GM10266 (cell line): ENCODE results near the gene ZNF385A.

ENCODE experiments used
- DNase-seq: peaks from one replicate; pipeline ENCODE4 v3.0.0; 2012; ENCODE audit errors: extremely low spot score
- TF ChIP-seq, protein P1 (sequence below): IDR thresholded peaks from 2 replicates; pipeline ENCODE4 v1.5.1; 2012; ENCODE audit warnings: mild to moderate bottlenecking, low read depth; ENCODE audit not compliant: control insufficient read depth, insufficient read depth; ENCODE audit errors: missing control alignments

The ZNF385A gene

DNA sequence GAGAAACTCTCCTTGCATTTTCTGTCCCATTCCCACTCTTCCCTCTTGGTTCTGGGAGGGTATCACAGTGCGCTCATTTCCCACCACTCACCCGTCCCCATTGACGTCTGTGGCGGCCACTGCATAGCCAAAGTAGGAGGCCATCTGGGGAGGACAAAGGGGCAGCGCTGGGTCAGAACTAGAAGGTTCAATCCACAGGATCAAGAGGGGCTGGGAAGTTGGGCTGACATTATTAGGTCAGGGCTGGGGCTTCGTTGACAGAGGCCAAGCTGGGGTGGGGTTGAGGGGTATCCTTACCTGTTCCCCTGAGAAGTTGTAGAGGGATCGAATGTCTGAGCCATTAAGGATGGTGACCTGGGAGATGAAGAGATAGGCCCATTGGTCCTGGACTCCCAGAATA lies 21.0 kb upstream of the ZNF385A start:
- no peak for DNase-seq
- TF ChIP-seq, protein P1, sequence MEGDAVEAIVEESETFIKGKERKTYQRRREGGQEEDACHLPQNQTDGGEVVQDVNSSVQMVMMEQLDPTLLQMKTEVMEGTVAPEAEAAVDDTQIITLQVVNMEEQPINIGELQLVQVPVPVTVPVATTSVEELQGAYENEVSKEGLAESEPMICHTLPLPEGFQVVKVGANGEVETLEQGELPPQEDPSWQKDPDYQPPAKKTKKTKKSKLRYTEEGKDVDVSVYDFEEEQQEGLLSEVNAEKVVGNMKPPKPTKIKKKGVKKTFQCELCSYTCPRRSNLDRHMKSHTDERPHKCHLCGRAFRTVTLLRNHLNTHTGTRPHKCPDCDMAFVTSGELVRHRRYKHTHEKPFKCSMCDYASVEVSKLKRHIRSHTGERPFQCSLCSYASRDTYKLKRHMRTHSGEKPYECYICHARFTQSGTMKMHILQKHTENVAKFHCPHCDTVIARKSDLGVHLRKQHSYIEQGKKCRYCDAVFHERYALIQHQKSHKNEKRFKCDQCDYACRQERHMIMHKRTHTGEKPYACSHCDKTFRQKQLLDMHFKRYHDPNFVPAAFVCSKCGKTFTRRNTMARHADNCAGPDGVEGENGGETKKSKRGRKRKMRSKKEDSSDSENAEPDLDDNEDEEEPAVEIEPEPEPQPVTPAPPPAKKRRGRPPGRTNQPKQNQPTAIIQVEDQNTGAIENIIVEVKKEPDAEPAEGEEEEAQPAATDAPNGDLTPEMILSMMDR: no peak

DNA sequence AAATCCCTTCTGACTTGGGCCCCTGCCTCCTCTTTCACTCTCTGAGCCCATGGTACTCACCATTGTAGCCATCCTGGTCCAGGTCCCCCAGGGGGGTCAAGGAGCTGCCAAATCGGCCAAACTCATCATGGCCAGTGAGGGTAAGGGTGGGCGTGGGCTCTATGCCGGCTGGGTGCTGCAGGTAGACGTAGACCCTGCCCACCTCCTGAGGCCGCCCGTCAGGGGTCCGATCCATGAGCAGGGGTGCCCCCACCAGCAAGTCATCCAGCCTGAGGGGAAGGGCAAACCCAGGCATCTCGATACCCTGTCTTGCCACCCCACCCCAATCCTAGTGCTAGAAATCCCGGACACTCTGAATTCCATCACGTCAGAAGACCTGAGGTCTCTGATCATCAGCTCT lies 20.6 kb upstream of the ZNF385A start:
- DNase-seq: no peak
- TF ChIP-seq, protein P1: no peak

DNA sequence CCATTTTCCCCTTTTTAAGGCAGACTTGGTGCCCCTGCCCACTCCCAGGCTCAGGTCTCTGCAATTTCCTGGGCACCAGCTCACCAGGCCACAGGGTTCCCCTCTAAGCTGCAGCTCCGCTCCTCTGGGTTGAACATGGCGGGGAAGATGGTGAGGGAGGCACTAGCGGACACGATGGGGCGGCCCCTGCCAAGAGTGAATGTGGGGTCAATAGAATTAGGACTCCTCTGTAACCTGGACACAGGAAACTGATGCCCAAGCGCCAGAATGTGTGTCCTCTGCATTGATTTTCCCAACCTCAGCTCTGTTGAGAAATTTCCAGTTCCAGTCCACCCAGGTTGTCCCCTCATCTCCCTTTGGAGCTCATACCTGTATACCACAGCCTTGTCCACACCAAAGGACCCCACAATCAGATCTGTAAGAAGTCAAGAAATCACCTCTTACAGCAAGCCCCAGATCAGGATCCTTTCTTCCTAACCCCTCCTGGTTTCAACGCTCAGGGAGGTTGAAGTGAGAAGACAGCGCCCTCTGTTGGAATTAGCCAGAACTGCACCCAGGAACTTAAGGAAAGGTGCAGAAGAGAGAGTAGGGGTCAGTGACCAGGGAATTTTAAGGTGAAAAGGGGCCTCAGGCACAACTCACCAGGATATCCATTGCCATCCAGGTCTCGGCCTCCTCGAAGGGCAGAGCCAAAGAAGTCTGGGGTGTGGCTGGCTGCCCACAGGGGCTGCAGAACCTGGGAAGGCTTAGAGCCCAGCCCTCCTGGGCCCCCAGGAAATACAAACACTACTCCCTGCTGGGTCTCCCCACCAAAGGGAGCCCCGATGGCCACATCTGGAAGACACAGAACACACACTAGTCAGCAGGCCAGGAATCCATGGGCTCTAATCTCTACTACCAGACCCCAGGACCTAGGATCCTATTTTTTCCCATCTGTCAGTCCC lies 19.8 kb upstream of the ZNF385A start:
- TF ChIP-seq, protein P1: peak; percentile 93
- no peak for DNase-seq

DNA sequence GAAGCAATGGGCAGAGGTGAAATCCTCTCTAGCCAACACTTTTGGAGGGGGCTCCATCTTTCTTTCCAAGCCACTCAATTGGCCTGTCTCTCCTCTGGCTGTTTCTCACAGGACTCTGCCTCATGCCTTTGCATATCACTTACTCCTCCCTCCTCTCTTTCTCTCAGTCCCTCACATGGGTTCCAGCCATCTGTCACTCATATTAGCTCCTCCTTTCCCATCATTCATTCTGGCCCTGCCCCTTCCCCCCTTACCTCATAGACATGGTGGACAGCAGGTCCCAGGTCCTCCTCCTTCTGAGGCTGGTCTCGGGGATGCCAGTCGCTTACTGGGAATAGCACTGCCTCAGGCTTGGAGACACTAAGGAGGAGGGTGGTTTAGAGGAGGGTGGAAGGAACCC lies 16.6 kb upstream of the ZNF385A start:
- DNase-seq: no peak

DNA sequence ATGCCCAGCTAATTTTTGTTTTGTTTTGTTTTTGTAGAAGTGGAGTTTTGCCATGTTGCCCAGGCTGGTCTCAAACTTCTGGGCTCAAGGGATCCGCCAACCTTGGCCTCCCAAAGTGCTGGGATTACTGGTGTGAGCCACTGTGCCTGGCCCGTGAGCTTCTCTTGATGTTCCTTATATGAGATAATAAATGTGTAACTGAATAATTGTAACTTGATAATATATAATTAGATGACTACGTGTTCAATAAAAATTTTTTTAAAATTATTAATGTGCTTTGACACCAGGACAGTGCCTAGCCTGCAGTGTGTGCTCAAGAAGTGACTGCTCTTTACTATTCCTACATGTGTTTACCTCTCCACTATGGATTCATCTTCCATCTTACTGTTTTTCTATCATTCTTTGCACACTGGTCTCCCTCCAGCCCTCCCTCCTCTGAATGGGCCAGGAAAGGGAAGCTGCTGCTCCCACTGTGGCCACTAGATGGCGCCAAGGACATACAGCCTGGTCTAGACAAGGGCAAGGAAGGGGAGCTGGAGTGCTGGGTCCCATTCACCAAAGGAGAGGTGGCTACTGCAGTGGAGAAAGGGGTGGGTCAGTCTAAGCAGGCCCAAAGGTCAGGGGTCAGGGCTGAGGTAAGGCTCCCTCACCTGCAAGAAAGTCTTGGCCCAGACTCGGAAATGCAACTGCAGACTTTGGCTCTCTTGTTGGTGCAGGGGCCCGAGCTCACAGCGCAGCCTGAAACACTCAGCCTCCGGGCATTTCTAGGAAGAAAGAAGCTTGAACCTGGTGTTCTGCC lies 14.7 kb upstream of the ZNF385A start:
- DNase-seq: peak; percentile 85
- TF ChIP-seq, protein P1: peak; percentile 100

More for the DNA sequence above, 16.6 kb upstream of the ZNF385A start:
- TF ChIP-seq, protein P1: no peak

DNA sequence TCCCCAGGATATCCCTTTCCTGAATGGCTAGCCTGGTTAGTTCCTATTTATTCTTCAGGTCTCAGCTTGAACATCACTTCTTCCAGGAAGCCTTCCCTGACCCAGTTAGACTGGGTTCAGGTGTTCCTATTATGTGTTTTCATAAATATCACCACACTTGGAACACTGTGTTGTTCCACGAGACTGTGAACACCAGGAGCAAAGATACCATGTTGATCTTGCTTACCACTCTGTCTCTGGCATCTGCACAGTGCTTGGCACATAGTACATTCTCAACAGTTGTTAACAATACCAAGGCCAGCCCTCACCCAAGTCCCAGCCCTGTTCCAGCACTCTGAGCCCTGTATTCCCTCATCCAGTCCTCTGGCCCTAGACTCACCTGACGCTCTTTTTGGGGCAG lies 13.7 kb upstream of the ZNF385A start:
- no peak for DNase-seq
- TF ChIP-seq, protein P1: no peak
